NOMO-1 (cell line): ENCODE measurements around the gene CILP2.

Source experiments
- DNase-seq, 2 experiments: peaks; one replicate each; lab custom pipeline; 2025; ENCODE audit not compliant: unreplicated experiment in 2 of 2; lab: John Stamatoyannopoulos, UW

Gene CILP2, protein sequence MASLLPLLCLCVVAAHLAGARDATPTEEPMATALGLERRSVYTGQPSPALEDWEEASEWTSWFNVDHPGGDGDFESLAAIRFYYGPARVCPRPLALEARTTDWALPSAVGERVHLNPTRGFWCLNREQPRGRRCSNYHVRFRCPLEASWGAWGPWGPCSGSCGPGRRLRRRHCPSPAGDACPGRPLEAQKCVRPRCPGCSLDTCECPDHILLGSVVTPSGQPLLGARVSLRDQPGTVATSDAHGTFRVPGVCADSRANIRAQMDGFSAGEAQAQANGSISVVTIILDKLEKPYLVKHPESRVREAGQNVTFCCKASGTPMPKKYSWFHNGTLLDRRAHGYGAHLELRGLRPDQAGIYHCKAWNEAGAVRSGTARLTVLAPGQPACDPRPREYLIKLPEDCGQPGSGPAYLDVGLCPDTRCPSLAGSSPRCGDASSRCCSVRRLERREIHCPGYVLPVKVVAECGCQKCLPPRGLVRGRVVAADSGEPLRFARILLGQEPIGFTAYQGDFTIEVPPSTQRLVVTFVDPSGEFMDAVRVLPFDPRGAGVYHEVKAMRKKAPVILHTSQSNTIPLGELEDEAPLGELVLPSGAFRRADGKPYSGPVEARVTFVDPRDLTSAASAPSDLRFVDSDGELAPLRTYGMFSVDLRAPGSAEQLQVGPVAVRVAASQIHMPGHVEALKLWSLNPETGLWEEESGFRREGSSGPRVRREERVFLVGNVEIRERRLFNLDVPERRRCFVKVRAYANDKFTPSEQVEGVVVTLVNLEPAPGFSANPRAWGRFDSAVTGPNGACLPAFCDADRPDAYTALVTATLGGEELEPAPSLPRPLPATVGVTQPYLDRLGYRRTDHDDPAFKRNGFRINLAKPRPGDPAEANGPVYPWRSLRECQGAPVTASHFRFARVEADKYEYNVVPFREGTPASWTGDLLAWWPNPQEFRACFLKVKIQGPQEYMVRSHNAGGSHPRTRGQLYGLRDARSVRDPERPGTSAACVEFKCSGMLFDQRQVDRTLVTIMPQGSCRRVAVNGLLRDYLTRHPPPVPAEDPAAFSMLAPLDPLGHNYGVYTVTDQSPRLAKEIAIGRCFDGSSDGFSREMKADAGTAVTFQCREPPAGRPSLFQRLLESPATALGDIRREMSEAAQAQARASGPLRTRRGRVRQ

DNA sequence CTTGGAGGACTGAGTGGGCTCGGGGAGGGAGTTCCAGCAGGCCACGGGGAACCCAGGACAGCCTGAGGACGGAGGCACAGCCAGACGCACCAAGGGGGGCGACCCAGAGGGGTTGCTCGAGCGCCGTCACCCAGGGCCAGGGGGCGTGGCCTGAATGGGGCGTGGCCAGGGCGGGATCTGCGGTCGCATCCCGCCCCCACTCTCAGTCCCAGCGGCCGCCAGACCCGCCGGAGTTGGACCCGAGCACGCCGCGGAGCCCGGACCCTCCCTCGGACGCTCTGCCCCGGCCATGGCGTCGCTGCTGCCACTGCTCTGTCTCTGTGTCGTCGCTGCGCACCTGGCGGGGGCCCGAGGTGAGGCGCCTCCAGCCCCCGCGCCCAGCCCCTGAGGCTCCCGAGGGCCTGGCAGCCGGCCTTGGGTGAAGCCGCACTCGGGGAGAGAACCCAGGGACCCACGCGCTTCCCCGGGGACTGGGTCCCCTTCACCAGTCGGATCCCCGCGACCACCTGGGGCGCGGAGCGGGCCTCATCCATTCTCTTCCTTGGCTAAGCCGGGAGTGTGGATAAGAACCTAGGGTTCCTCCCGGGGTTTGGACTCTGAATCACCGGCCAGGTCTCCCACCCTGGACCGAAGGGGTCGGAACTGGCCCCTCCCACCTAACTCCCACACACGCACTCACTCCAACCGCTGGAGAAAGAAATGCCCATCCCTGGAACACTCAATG, at the start of gene CILP2:
TSS of gene CILP2 (plus strand) at position 205 of the 724 bp plus-strand sequence. CDS start at position 290, 85 bp downstream.
- no peak for DNase-seq

DNA sequence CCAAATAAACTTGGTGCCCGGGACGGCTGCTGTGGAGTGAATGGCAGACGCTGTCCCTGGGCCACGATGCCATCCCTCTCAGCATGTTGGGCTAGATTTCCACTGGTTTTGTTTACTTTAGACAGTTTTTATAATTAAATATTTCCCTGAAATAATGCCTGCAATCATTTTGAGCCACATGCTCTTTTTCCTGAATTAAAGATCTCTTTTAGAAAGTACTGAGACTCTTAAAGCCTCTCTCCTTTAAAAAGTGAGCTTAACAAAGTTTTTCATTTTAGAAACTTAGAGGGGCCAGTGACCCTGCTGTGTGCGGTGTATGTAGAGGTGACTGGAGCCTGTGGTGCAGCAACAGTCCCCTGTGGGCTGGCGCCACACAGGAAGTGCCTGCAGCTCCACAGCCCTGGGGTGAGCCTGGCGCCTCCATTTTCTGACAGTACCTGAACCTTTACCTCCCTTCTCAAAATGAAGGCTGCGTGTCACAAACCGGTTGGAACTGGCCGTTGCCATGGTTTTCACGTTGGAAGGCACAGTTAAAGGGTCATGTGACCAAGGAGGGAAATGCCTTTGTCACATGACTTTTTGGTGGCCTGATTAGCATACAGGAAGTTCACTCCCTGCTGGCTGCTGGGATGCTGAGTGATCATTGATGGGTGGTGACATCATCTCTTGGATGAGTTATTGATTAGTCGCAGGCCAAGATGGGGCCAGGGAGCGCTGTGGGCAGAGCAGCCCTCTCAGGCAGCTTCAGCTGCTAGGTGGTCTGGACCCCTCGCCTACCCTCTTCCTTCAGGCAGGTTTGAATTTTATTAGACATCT, 49.0 kb upstream of the CILP2 start:
- DNase-seq: peak; percentile 67 to 84

DNA sequence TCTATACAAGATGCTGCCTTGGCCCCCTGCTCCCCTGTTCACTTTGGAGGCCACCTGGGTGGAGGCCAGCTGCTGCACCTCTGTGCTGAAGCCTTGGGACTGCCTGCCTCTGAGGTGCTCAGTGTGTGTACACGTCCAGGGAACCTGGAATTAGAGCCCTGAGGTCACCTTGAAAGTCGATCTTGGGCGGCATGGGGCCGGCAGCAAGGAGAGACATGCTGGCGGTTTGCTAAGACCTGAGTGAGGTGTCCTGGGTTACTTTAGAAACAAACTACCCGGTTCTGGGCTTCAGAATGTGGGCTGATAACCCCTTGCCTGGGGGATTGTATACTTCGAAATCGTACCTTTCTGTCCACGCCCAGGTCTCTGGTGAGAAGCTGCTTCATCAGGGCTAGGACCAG, 48.3 kb upstream of the CILP2 start:
- no peak for DNase-seq

DNA sequence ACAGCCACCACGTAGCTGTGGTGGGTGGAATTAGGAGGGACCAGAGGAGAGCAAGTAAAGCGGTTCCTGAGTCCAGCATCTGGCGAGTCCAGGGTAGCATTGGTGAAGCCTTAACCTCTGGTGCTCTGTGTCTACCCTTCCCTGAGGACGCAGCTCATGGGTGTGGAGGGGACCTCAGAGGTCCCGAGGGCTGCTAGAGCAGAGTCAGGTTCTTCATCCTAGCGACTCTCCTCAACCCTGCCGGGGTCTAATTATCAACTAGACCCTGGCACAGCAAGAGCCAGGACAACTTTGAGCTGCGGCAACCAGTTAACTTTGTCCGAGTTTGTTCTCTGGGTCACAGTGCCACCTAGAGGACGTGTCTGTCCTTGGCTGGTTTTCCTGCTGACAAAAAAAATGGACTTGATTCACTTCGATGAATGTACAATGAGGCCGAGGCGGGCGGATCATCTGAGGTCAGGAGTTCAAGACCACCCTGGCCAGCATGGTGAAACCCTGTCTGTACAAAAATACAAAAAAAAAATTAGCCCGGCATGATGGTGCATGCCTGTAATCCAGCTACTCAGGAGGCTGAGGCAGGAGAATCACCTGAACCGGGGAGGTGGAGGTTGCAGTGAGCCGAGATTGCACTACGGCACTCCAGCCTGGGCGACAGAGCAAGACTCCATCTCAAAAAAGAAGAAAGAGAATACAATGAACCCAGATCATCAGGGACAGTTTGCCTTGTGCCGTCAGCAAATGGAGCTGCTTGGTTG, 47.7 kb upstream of the CILP2 start:
- peak; percentile 23 to 73 for DNase-seq

DNA sequence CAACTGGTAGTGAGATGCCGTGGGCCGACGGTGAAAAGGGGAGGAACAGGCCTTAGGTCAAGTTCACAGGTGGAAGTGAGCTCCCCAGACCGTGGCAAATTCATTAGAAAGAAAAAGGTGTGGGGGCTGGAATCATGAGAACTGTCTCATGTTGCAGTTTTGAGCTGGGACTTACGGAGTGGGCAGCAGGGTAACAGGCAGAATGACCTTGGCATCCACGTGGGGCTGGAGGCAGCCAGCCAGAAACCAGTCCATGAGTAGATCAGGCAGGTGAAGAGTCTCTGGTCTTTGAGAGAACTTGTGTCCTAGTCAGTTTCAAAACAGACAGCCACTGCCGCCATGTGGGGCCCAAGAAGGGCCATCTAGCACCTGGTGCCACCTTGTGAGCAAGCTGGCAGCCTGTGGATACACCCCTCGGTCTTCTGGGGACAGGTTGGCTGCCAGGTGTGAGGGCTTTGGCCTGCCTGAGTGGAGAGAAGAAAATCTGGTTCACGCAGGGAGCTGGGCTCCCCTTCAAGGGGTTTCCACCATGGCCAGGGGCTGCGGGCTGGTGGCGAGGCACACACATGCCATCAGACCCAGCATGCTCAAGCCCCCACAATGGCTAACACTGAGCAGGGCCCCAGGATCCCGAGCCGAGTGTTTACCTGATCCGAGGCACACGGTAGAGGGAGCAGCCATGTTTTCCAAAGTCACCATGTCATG, 46.6 kb upstream of the CILP2 start:
- DNase-seq: no peak

DNA sequence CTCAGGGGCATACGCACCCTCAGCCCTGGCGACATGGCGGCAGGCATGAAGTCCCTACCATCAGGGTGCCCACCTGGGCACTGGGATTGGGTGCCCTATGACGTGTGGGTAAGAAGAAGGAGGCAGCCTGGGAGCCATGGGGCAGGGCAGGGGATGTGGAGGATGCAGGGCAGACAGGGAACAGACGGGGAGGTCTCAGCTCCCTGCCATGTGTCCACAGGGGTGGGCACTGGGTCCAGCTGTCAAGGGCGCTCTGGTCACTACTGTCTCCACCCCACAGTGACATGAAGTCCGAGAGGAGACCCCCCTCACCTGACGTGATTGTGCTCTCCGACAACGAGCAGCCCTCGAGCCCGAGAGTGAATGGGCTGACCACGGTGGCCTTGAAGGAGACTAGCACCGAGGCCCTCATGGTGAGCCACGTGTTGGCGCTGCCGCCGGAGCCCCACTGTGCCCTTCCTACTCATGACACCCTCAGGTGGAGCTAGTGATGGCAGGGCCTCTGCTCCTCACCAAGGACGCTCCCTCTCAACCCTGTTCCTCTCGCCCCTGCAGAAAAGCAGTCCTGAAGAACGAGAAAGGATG, 45.9 kb upstream of the CILP2 start:
- no peak for DNase-seq

DNA sequence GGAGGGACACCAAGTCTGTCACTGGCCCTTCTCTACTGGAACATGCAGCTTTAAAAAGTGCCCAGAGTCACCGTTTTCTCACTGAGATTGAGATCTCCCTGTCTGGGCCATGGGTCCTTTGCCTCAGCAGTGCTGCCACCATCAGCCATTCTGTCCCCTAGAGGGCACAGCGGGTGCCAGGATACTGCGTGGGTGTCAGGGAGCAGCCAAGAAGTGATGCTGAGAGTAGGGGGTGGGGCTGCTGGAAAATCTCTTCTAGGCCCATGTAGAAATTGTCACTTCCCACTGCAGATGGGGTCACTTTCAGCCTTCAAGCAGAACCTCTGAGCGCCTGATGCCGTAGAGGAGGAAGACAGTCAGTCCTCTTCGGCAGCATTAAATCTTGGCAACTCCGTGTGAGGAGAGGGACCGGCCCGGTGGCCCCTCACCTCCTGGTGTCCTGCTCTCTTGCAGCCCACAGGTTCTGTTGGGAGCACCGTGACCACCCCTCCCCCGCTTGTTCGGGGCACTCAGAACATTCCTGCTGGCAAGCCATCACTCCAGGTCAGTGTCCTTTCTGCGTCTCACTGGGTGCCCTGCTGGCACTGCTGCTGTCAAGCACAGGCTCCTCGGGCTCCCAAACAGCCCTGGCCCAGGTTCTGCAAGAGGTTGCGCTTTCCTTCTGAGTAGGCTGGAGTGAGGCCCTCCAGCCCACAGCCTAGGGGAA, 44.1 kb upstream of the CILP2 start:
- no peak for DNase-seq

DNA sequence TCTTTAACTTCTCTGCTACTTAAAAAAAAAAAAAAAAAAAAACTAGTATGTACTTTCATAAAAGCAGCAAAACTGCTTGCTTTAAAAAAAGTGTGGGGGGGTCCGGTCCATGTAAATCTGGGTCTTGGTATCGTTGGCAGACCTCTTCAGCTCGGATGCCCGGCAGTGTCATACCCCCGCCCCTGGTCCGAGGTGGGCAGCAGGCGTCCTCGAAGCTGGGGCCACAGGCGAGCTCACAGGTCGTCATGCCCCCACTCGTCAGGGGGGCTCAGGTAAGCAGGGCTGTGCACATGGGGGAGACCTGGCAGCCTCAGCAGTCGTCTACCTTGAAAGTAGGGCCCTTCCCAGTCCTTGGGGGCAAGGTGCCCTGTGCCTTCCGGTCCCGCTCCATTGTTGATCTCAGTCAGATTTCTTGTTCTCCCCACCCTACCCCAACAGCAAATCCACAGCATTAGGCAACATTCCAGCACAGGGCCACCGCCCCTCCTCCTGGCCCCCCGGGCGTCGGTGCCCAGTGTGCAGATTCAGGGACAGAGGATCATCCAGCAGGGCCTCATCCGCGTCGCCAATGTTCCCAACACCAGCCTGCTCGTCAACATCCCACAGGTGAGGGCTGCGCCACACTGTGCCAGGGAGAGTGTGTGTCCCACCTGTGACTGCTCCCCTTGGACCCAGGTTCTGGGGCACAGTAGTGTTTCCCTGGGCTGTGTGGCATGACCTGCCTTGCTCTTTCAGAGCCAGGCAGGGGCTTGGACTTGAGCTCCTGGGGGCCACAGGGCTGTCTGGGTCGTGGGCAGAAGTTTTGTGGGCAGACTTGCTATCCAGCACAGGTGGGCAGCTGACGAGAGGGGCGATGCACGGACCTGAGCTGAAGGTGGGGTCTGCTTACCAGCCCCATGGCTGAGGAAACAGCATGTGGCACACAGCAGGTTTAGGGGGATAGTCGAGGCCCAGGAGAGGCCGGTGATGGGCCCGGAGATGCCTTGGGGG, 42.2 kb upstream of the CILP2 start:
- no peak for DNase-seq

DNA sequence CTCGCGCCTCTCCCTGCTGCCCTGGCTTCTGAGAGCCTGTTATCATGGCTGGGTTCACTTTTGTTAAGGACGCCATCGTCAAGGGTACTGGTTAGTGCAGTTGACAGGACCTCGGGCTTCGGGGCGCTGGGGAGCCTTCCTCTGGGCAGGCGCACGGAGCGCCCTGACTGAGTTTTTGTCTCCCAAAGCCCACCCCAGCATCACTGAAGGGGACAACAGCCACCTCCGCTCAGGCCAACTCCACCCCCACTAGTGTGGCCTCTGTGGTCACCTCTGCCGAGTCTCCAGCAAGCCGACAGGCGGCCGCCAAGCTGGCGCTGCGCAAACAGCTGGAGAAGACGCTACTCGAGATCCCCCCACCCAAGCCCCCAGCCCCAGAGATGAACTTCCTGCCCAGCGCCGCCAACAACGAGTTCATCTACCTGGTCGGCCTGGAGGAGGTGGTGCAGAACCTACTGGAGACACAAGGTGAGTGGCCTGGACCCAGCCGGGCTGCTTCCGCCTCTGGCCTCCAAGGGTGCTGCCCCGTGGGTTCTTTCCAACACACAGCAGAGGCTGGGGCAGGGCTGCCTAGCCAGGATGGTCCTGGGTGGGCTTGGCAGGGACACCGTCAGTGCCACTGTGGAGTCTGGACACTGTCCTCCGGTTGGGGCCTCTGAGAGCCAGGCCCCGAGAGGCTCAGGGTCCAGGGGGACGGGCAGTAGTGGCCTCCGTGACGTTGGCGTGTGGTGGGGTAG, 39.6 kb upstream of the CILP2 start:
- DNase-seq: no peak

DNA sequence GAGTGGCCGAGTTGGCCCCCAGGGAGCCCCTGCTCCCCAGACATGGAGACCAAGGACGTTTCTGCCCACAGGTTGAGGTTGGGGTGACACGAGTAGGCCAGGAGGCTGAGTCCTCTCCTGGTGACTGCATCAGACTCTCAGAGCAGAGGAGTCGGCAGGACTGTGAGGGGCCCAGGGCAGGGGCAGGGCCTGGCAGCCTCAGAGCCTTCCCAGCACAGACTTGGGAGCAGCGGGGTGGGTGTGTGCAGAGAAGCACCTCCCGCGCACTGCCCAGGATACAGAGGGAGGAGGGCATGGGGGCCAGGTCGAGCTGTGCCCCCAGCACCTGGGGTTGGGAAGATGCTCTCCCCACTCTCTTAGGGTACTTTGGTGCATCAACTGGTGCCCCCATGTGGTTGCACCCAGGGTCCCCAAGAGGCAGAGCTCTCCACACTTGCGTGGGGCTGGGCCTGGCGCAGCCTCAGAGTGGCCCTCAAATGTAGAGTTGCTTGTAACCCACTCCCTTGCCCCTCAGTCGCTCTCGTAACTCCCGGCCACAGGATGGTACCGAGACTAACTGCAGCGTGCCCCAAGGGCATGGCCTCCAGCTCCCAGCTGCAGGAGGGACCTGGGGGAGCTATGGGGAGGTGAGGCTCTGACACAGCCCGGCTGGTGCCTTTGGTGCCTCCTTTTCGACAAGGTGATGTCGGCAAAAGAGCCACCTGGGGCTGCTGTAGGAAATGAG, 38.6 kb upstream of the CILP2 start:
- DNase-seq: no peak

DNA sequence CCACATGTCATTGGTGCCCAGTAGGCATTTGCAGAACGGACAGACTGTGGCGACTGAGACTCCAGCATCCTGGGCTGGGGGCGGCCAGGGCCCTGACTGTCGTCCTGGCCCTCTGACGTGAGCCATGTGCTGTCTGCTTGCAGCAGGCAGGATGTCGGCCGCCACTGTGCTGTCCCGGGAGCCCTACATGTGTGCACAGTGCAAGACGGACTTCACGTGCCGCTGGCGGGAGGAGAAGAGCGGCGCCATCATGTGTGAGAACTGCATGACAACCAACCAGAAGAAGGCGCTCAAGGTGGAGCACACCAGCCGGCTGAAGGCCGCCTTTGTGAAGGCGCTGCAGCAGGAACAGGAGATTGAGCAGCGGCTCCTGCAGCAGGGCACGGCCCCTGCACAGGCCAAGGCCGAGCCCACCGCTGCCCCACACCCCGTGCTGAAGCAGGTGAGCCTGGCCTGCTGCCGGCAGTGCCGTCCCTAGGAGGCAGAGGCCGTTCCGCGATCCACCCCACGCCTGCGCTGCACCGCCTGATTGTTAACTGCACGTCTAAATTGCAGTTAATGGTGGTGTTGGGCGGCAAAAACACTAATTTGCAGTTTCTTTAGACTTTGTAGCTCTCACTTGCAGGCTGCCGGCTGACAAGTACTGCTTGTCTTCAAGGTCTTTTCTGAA, 37.0 kb upstream of the CILP2 start:
- DNase-seq: no peak

DNA sequence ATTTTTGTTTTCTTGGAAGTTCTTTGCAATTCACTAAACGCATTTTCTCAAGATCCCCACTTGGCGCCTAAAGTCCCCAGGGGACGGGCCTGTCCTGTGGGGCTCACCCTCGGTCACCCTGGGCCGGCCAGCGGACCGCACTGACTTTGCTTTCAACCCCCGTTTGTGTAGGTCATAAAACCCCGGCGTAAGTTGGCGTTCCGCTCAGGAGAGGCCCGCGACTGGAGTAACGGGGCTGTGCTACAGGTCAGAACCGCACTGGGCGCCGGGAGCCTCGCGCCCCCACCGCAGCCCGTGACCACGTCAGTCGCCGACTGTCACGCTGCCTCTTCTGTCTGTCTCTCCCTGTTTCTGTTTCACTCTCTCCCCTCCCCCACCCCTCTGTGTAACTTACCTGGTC, 36.3 kb upstream of the CILP2 start:
- no peak for DNase-seq

DNA sequence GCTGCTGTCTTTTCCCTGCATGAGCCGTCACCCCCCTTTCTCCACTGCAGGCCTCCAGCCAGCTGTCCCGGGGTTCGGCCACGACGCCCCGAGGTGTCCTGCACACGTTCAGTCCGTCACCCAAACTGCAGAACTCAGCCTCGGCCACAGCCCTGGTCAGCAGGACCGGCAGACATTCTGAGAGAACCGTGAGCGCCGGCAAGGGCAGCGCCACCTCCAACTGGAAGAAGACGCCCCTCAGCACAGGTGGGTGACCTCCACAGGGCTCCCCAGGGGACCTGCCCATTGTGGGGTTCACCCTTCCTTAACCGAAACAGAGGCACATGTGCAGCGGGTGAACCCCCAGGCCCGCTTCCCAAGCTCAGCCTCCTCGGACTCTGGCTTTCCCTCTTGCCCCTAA, 35.8 kb upstream of the CILP2 start:
- DNase-seq: no peak

DNA sequence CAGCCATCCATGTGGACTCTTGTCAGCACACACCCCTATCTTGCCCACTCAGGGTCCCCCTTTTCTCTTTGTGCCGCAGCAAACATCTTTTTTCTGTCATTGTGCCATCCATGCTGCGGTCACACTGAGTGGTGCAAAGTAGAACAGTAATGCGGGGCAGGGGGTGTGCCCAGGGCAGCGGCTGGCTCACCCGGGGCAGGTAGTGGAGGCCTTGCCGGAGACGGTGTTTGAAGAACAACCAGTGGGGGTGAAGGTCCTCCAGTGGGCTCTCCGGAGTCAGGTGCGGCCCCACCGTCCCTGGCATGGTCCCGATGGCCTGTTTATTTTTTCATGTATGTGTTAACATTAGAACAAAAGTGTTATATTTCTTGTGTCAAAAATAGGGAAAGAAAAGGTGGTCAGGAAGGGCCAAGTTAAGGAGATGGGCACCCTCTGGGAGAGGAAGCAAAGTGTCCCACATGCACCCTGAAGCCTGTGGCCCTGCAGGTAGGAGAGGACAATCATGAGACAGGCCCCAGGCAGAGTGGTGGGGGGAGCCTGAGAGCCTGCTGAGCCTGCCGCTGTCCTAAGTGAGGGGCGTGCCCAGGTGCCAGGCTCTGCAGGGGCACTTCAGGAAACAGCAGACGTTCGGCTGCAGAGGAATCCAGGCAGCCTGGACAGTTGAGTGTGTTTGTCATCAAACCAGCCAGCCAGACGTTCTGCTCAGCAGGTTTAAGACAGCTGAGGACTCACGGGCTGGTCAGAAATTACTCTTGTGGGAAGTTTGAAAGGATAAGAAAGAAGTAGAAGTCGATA, 35.1 kb upstream of the CILP2 start:
- no peak for DNase-seq
